ENCODE results near the gene NUB1. TPM values are rescaled to one million over a fixed set of nuclear protein-coding genes. Genes with fewer than 3 reads are reported as not detected.
A peak's percentile ranks its signal among the peaks of the same experiment; 100 is the strongest.

NUB1 gene
- total RNA-seq, 1 donor from 2014 or later = 61.7 TPM

DNA sequence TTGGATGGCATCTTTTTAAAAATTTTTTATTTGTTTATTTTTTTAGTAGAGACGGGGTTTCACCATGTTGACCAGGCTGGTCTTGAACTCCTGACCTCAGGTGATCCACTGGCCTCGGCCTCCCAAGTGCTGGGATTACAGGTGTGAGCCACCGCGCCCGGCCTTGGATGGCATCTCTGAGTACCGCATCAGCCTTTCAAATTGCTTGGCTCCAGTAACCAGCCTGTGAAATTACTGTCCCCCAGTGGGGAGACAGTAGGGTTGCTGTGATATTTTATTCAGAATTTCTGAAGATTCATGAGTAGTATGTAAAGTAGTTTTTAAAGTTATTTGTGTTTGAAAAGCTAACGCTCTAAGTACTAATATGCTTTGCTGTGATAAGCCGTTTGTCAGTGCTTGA is 1.2 kb downstream of the NUB1 start:
- Mint-ChIP-seq H3K9me3 (ENCODE audit: unreplicated experiment) (no peaks in the 10 kb centered on the region), H3K36me3 (ENCODE audit: unreplicated experiment) (peaks cover 13% of the 10 kb centered on the region), H3K4me1 (ENCODE audit: unreplicated experiment) (peaks cover 16% of the 10 kb centered on the region), H3K27ac (ENCODE audit: unreplicated experiment) (peak overlapping the region; percentile 66), H3K27me3 (ENCODE audit: unreplicated experiment) (peaks cover 5% of the 10 kb centered on the region), H3K4me3 (ENCODE audit: unreplicated experiment) (peak overlapping the region; percentile 83)
- peak; percentile 23 for DNase-seq (ENCODE audit: extremely low spot score, unreplicated experiment)
- TF ChIP-seq, protein P1, sequence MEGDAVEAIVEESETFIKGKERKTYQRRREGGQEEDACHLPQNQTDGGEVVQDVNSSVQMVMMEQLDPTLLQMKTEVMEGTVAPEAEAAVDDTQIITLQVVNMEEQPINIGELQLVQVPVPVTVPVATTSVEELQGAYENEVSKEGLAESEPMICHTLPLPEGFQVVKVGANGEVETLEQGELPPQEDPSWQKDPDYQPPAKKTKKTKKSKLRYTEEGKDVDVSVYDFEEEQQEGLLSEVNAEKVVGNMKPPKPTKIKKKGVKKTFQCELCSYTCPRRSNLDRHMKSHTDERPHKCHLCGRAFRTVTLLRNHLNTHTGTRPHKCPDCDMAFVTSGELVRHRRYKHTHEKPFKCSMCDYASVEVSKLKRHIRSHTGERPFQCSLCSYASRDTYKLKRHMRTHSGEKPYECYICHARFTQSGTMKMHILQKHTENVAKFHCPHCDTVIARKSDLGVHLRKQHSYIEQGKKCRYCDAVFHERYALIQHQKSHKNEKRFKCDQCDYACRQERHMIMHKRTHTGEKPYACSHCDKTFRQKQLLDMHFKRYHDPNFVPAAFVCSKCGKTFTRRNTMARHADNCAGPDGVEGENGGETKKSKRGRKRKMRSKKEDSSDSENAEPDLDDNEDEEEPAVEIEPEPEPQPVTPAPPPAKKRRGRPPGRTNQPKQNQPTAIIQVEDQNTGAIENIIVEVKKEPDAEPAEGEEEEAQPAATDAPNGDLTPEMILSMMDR (IDR thresholded peaks at IDR 0.05) = no peak

DNA sequence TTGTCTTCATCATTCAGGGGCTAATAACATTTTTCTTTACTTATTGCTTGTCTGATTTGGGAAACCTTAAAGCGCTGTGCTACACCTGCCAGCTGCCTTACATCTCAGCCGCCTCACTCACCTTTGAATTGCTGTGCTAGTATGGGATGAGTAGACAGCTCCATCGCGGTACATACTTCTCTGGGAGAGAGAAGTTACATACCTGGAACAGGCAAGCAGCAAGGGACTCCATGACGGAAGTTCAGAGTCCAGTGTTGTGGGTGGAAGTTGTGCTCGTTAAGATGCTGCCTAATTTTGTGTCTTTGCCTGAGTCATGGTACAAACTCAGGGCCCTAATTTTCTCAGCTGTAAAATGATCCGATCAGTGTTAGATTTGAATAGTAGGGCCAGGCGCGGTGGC is 1.9 kb downstream of the NUB1 start:
- peak overlapping the region; percentile 49 for H3K4me3 Mint-ChIP-seq (ENCODE audit: unreplicated experiment)
- peaks cover 5% of the 10 kb centered on the region for H3K27me3 Mint-ChIP-seq (ENCODE audit: unreplicated experiment)
- H3K27ac Mint-ChIP-seq (ENCODE audit: unreplicated experiment) = no peak overlapping the region
- no peaks in the 10 kb centered on the region for H3K9me3 Mint-ChIP-seq (ENCODE audit: unreplicated experiment)
- TF ChIP-seq, protein P1 (IDR thresholded peaks at IDR 0.05) = no peak
- peaks cover 17% of the 10 kb centered on the region for H3K36me3 Mint-ChIP-seq (ENCODE audit: unreplicated experiment)
- peaks cover 16% of the 10 kb centered on the region for H3K4me1 Mint-ChIP-seq (ENCODE audit: unreplicated experiment)
- peak; percentile 25 for DNase-seq (ENCODE audit: extremely low spot score, unreplicated experiment)

DNA sequence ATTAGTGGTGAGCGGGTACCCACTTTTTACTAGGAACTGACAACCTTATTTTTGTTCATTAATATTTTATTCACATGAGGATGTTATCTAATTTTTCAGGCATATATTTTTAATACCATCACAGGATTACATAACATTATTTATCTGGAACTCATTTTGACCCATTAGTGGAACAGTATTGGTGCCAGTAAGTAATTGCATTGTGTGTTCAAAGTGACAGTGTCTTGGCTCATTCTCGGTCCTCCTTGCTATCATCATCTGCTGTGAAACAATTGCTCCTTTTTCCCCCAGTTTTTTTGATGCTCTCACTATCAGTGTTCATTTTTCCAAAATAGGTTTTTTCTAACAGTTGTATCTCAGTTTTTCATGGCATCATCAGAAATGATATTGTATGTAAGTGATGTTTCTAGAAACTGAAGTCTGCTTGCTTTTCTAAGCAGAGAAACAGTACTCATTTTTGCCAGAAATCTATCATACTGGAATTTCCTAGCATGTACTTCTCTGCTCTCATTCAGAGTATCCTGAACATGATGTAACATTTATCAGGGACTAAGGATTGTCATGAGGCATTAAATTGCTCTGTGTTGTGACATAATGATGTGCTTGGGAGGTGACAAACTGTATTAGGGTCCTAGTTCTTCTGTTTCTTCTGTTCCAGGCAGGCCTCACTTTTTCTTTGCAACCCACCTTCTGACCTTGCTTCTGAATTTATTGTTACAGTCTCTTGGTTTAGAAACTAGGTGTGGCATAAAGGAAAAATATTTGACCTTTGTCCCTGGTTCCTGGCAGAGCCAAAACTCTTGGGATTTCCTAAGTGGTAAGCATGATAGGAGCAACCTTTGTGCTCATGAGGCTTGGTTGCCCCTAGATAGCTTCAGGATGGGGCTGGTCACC is 4.2 kb downstream of the NUB1 start:
- Mint-ChIP-seq H3K36me3 (ENCODE audit: unreplicated experiment) (peaks cover 25% of the 10 kb centered on the region), H3K27me3 (ENCODE audit: unreplicated experiment) (no peaks in the 10 kb centered on the region), H3K4me1 (ENCODE audit: unreplicated experiment) (peaks cover 23% of the 10 kb centered on the region), H3K4me3 (ENCODE audit: unreplicated experiment) (no peak overlapping the region), H3K27ac (ENCODE audit: unreplicated experiment) (no peak overlapping the region), H3K9me3 (ENCODE audit: unreplicated experiment) (no peaks in the 10 kb centered on the region)
- TF ChIP-seq, protein P1 (IDR thresholded peaks at IDR 0.05) = no peak
- DNase-seq (ENCODE audit: extremely low spot score, unreplicated experiment) = no peak

DNA sequence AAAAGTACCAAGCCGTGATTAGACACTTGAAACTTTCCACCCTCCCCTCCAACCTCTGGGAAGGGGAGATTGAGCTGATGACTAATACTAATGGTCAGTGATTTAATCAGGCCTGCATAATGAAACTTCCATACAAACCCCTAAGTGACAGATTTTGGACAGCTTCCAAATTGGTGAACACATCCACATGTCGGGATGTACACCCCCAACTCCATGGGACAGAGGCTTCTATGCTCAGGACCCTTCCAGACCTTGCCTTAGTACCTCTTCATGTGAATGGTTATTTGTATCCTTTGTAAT is 4.8 kb downstream of the NUB1 start:
- Mint-ChIP-seq H3K9me3 (ENCODE audit: unreplicated experiment) (no peaks in the 10 kb centered on the region), H3K36me3 (ENCODE audit: unreplicated experiment) (peaks cover 27% of the 10 kb centered on the region), H3K4me1 (ENCODE audit: unreplicated experiment) (peaks cover 23% of the 10 kb centered on the region), H3K4me3 (ENCODE audit: unreplicated experiment) (no peak overlapping the region), H3K27me3 (ENCODE audit: unreplicated experiment) (no peaks in the 10 kb centered on the region), H3K27ac (ENCODE audit: unreplicated experiment) (no peak overlapping the region)
- TF ChIP-seq, protein P1 (IDR thresholded peaks at IDR 0.05) = no peak
- DNase-seq (ENCODE audit: extremely low spot score, unreplicated experiment) = peak; percentile 21

DNA sequence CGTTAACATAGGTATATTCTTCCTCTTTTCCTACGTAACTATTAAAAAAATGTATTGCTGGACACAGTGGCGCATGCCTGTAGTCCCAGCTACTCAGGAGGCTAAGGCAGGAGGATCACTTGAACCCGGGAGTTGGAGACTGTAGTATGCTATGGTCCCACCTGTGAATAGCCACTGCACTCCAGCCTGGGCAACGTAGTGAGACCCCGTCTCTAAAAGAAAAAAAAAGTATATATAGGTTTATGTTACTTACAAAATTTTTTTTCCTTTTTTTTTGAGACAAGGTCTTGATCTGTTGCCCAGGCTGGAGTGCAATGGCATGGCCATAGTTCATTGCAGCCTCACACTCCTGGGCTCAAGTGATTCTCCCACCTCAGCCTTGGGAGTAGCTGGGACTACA is 5.6 kb downstream of the NUB1 start:
- Mint-ChIP-seq H3K4me3 (ENCODE audit: unreplicated experiment) (no peak overlapping the region), H3K27ac (ENCODE audit: unreplicated experiment) (no peak overlapping the region), H3K36me3 (ENCODE audit: unreplicated experiment) (peaks cover 33% of the 10 kb centered on the region), H3K9me3 (ENCODE audit: unreplicated experiment) (no peaks in the 10 kb centered on the region), H3K27me3 (ENCODE audit: unreplicated experiment) (no peaks in the 10 kb centered on the region), H3K4me1 (ENCODE audit: unreplicated experiment) (peaks cover 22% of the 10 kb centered on the region)
- TF ChIP-seq, protein P1 (IDR thresholded peaks at IDR 0.05) = no peak
- no peak for DNase-seq (ENCODE audit: extremely low spot score, unreplicated experiment)
